Stimulated activated CD4-positive, alpha-beta T cell treated with anti-CD3 and anti-CD28 coated beads, TNF-alpha, amount 100 ng/mL, for 4 hours (primary cell): Measurements from ENCODE around the gene TP53TG3C.
"Not testable (repeated sequence)": the region's sequence is repeated elsewhere in the genome, so short reads cannot be mapped to it uniquely, and the experiment has no call there.

Experiments
- DNase-seq, 3 experiments: peaks; one replicate each; pipeline ENCODE4 v3.0.0-alpha.2; 2020; ENCODE audit warnings: low read depth in 3 of 3

The TP53TG3C gene, protein sequence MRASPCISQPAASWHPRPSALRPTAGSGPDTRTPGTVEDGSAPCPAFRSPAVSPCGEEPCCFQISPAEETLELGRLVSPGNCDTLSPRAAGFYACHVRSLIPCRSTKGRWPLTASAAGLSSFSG

DNA sequence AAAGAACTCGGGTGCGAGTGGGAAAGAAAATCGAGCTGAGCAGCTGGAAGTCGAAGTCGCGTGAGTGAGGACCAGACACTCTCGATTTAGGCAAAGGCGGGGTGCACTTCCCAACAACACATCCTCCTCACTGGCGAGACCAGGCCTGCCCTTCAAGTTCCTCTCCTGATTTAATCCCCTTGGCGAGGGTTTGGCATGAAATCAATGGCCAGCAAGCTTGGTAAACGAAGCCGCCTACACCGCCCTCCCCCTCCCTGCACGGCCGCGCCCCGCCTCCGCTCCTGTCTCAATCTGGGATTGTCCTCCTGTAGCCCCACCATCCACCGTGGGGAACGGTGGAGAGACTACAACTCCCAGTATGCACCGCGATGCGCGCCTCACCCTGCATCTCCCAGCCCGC is at the start of gene TP53TG3C:
Gene TP53TG3C (plus strand): TSS at position 301 of the 400 bp plus-strand sequence. CDS start 68 bp downstream, at position 369.
- not testable (repeated sequence) for DNase-seq
